OCI-LY1 (cell line): Measurements from ENCODE around the gene SSH2.

Experiments used
- CTCF ChIP-seq: fragments of 200-600 bp; sonication (generic), shearing (Covaris generic); IDR thresholded peaks from 2 replicates; pipeline ENCODE4 v1.5.1; 2017; ENCODE audit warnings: mild to moderate bottlenecking, antibody characterized with exemption, low read length, moderate library complexity, mixed read lengths
- EZH2 ChIP-seq: fragments of 200-600 bp; sonication (generic), shearing (Covaris generic); IDR thresholded peaks from 2 replicates; pipeline ENCODE4 v1.8.0; 2017; ENCODE audit warnings: borderline replicate concordance, mixed run types, mild to moderate bottlenecking, antibody characterized with exemption, low read length, moderate library complexity, mixed read lengths

DNA sequence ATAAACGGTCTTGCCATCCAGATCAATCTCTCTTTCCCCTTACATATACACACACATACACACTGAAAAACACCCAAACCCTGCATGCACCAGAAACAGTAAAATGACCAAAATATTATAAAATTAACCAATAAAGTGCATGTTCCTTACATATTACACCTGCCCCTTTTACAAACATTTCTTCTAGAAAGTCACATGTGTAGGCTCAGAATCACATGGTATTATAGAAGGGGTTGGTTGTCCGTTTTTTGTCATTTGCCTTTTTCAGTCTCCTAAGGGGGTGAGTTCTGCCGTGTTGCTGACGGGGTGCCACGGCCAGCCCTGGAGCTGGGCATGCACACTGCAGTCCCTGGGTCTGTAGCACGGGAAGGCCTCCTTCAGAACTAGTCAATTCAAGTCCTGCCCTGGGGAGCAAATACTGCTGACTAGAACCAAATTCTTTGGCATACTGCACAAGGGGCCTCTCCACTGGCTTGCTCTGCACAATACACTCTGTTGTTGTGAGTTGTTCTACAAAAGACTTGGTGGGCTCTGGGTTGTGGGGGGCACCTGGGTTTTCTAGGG, 299.3 kb downstream of the SSH2 start:
- TF ChIP-seq EZH2: no peak
- no peak for TF ChIP-seq CTCF
